ENCODE results near the gene ARHGEF3.

Gene ARHGEF3

DNA sequence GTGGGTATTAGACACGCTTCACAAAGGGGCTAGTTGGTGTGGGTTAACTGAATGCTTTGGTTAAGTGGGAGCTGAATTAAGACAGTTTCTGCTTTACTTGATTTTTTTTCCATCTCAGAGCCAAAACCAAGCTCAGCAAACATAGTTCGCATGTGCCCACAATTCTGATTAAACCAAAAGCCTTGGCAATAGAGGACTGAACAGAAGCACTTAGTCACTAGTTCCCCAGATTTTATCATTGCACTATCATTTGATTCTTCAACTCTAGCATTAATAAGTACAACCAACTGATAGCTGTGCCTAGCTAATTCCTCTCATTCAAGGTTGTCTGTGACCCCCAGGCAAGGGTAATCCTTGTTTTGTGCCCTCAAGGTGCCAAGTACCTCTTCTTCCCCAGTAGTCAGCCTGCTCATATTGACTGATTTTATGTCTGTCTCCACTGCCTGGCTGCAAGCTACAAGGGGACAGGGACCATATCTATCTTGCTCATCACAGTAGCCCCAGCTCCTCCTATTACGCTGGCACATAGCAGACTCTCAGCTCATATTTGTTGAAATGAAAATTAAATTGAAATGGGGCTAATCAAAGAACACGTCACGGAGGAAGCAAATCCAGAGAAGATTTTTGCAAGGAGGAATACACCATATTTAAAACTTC lies 9.9 kb upstream of the ARHGEF3 start:
- TF ChIP-seq NFRKB (IDR thresholded peaks at IDR 0.05) = no peak
- no peak for TF ChIP-seq FOXK2 (IDR thresholded peaks at IDR 0.05)
- TF ChIP-seq ARNT (IDR thresholded peaks at IDR 0.05) = no peak
- ChIA-PET CTCF (interaction anchor here (1.0 to 1.1 kb wide), 3 partner anchors 9 to 21 kb away, joined by 3 to 4 read pairs (median 3); no protein-coding TSS in a partner anchor), POLR2A (interaction anchor here (0.7 to 2.1 kb wide), 2 partner anchors 10 to 129 kb away, joined by 3 to 6 read pairs; partner anchors contain the start of genes ARHGEF3 and TASOR)
- DNase-seq (ENCODE audit: extremely low spot score) = no peak

DNA sequence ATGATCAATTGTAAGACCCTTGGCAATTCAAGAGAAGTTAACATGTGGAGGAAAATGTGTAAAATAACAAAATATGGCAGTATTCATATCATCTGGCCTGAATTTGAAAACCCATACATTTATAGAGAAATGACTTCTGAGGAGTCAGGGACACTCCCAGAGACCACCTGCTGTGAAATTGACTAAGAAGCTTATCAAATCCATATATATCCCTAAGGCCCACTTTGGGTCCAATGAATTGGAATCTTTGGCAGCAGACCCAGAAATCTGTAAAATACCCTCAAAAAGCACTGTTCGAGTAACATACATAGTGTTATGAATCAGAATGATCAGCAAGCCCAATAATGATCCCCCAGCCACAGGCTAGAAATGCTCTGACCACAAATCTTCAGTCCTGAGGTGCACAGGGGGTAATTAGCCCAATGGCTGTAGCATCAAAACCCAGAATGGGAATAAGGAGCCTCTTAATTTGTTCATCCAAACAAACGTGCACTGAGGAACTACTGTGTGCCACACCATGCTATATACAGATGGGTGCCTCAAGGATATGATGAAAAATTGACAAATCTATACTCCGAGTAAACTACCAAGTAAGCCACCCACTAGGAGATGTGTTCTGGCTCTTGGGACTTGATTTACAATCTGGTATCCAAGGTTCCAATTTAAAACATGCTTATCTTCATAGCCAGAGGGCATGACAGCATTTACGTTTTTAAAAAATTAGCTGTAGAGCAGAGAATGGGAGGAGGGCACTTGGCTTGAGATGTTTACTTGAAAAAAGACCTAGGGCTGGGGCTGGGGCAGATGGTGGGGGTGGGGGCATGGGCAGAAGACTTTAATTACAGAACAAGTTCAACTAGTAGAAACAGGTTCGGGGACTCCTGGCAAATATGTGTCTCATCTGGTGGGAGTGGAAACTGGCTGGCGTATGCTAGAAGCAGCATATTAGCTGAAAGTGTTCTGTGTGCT lies 9.1 kb upstream of the ARHGEF3 start:
- TF ChIP-seq LEF1 (IDR thresholded peaks at IDR 0.05; ENCODE audit: borderline replicate concordance) (no peak), HDGF (IDR thresholded peaks at IDR 0.05; ENCODE audit: borderline replicate concordance) (no peak), FOXA1 (IDR thresholded peaks at IDR 0.05) (no peak), TARDBP (IDR thresholded peaks at IDR 0.05) (no peak), ARNT (IDR thresholded peaks at IDR 0.05) (no peak), ZNF384 (IDR thresholded peaks at IDR 0.05) (no peak)
- TF ChIP-seq, protein P1, sequence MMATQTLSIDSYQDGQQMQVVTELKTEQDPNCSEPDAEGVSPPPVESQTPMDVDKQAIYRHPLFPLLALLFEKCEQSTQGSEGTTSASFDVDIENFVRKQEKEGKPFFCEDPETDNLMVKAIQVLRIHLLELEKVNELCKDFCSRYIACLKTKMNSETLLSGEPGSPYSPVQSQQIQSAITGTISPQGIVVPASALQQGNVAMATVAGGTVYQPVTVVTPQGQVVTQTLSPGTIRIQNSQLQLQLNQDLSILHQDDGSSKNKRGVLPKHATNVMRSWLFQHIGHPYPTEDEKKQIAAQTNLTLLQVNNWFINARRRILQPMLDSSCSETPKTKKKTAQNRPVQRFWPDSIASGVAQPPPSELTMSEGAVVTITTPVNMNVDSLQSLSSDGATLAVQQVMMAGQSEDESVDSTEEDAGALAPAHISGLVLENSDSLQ (IDR thresholded peaks at IDR 0.05) = peak; percentile 69
- ChIA-PET CTCF (interaction anchor here (0.9 to 1.1 kb wide), 3 partner anchors 9 to 20 kb away, joined by 3 to 5 read pairs (median 3); partner anchors contain the start of gene ARHGEF3), POLR2A (interaction anchor here (0.7 to 2.1 kb wide), 2 partner anchors 9 to 128 kb away, joined by 3 to 6 read pairs; partner anchors contain the start of genes ARHGEF3 and TASOR)
- no peak for DNase-seq (ENCODE audit: extremely low spot score)

DNA sequence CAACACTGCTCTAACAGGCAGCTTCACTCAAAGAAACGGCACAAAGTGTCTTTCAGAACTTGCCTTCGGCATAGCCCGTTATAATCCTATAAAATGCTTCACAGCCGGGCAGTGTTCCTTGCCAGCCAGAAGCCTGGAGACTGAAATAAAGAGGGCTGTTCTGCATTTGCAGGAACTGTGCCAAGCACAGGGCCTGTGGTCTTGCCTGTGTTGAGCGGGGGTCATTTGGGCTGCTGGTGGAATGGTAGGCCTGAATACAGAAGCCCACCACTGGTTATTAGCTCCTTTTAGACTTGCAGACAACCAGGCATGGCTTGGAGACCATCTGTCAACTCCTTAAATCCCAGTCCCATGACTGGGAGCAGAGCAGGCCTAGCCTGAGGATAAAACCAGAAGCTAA lies 4.7 kb upstream of the ARHGEF3 start:
- DNase-seq (ENCODE audit: extremely low spot score) = no peak

GRCh38 chr3:56802790-56803189 lies 1.0 kb upstream of the ARHGEF3 start:
- POLR2A ChIA-PET = no interaction called here
- no peak for DNase-seq (ENCODE audit: extremely low spot score)
- CTCF ChIA-PET = interaction anchor here (1.0 kb wide), 1 partner anchor 9 kb away, joined by 4 read pairs; no protein-coding TSS in a partner anchor
- no peak for TF ChIP-seq CTBP1 (IDR thresholded peaks at IDR 0.05; ENCODE audit: borderline replicate concordance)
- TF ChIP-seq FOXK2 (IDR thresholded peaks at IDR 0.05) = no peak
- TF ChIP-seq TARDBP (IDR thresholded peaks at IDR 0.05) = no peak
- TF ChIP-seq, protein P1 (IDR thresholded peaks at IDR 0.05) = 0 out of 2 replicates have a peak, but pooled peaks have one; percentile 10

More for the DNA sequence above, 4.7 kb upstream of the ARHGEF3 start:
- TF ChIP-seq ZNF384 (IDR thresholded peaks at IDR 0.05) (no peak), SP1 (IDR thresholded peaks at IDR 0.05) (no peak), FOXM1 (IDR thresholded peaks at IDR 0.05; ENCODE audit: borderline replicate concordance) (no peak), ELF4 (IDR thresholded peaks at IDR 0.05) (no peak), LEF1 (IDR thresholded peaks at IDR 0.05; ENCODE audit: borderline replicate concordance) (no peak), SUZ12 (IDR thresholded peaks at IDR 0.05) (no peak), HDGF (IDR thresholded peaks at IDR 0.05; ENCODE audit: borderline replicate concordance) (no peak), CTBP1 (IDR thresholded peaks at IDR 0.05; ENCODE audit: borderline replicate concordance) (no peak), FOXA1 (IDR thresholded peaks at IDR 0.05) (no peak), BHLHE40 (IDR thresholded peaks at IDR 0.05; ENCODE audit: borderline replicate concordance) (no peak), ARNT (IDR thresholded peaks at IDR 0.05) (no peak), NFRKB (IDR thresholded peaks at IDR 0.05) (no peak), FOXK2 (IDR thresholded peaks at IDR 0.05) (no peak), L3MBTL2 (conservative IDR thresholded peaks at IDR 0.05) (no peak)
- TF ChIP-seq, protein P1 (IDR thresholded peaks at IDR 0.05) = no peak
- CTCF ChIA-PET = interaction anchor here (1.3 kb wide), 1 partner anchor 104 kb away, joined by 3 read pairs; no protein-coding TSS in a partner anchor
- POLR2A ChIA-PET = no interaction called here

DNA sequence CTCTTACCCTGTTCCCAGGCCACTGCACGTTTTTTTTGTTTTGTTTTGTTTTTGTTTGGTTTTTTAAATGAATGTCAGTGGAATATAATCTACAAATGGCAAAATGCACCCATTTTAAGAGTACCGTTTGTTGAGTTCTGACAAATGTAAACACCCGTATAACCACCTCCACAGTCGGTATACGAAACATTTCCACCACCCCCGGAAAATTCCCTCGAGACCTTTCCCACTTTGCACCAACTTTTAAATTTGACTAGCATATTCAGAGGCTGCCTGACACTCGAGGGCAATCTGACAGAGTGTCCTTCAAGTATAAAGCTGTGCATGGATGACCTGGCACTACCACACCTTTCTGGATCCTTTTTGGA lies 613 bp upstream of the ARHGEF3 start:
- ChIA-PET POLR2A (interaction anchor here (1.3 to 1.5 kb wide), 3 partner anchors 8 to 23 kb away, joined by 3 to 6 read pairs (median 4); no protein-coding TSS in a partner anchor), CTCF (interaction anchor here (1.0 to 1.5 kb wide), 5 partner anchors 8 to 187 kb away, joined by 3 to 9 read pairs (median 5); no protein-coding TSS in a partner anchor)
- TF ChIP-seq FOXA1 (IDR thresholded peaks at IDR 0.05) = no peak
- TF ChIP-seq FOXM1 (IDR thresholded peaks at IDR 0.05; ENCODE audit: borderline replicate concordance) = no peak
- TF ChIP-seq ZNF384 (IDR thresholded peaks at IDR 0.05) = no peak
- no peak for TF ChIP-seq LEF1 (IDR thresholded peaks at IDR 0.05; ENCODE audit: borderline replicate concordance)
- TF ChIP-seq L3MBTL2 (conservative IDR thresholded peaks at IDR 0.05) = no peak
- TF ChIP-seq FOXK2 (IDR thresholded peaks at IDR 0.05) = no peak
- TF ChIP-seq BHLHE40 (IDR thresholded peaks at IDR 0.05; ENCODE audit: borderline replicate concordance) = no peak
- TF ChIP-seq SUZ12 (IDR thresholded peaks at IDR 0.05) = no peak
- TF ChIP-seq ARNT (IDR thresholded peaks at IDR 0.05) = no peak
- TF ChIP-seq HDGF (IDR thresholded peaks at IDR 0.05; ENCODE audit: borderline replicate concordance) = no peak
- no peak for TF ChIP-seq TARDBP (IDR thresholded peaks at IDR 0.05)
- no peak for TF ChIP-seq CTBP1 (IDR thresholded peaks at IDR 0.05; ENCODE audit: borderline replicate concordance)
- no peak for TF ChIP-seq SP1 (IDR thresholded peaks at IDR 0.05)
- TF ChIP-seq, protein P1 (IDR thresholded peaks at IDR 0.05) = no peak
- TF ChIP-seq NFRKB (IDR thresholded peaks at IDR 0.05) = no peak
- no peak for TF ChIP-seq ELF4 (IDR thresholded peaks at IDR 0.05)
- no peak for DNase-seq (ENCODE audit: extremely low spot score)
